HG02981 (cell line): Measurements from ENCODE around the gene KLHDC3.
"Not testable (repeated sequence)": the region's sequence is repeated elsewhere in the genome, so short reads cannot be mapped to it uniquely, and the experiment has no call there.

Experiments
- ATAC-seq: cut with Tn5 transposase; IDR thresholded peaks from one replicate; pipeline ENCODE4 v1.9.1; 2021; ENCODE audit warnings: mild to moderate bottlenecking, moderate library complexity; ENCODE audit not compliant: unreplicated experiment

KLHDC3 gene

DNA sequence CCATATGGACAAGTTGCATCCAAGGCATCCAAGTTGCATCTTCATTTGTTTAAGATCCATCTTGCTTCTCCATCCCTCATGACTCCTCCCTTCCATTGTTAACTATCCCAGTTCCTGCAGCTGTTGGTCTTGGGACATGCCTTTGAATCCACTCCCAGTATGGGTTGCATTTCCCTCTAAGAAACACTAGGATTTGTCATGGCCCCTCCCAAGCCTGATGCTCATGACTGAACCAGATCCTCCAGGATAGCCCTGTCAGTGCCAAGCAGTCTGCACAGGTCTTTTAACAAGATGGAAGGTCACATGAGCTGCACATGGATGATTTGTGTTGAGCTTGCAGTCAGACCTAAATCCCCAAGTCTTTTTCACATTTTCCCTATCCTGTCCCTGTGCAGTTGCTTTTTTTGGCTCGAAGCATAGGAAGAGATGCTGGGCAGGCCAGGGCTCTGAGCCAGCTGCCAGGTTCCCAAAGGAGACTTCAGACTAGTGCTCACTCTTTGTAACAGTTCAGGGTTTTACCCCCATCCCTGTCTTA is 25.5 kb upstream of the KLHDC3 start:
- no peak for ATAC-seq

DNA sequence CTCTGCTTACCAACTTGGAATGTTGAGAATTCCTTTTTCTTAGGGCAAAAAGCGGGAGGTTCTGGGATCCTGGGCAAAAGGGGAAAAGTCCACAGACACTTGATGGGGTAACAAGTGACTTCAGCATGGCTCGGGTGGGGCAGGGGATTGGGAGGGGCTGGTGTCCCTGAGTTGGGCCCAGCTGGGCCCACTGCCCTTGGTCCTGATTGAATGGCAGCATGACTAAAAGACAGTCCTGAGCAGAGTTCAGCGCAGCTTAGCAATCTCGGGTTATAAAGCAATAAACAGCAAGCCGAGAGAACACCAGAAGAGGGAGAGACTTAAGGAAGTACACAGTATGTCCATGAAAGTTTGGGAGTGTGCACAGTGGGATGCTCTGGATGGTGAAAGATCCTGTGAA is 24.1 kb upstream of the KLHDC3 start:
- ATAC-seq: no peak

DNA sequence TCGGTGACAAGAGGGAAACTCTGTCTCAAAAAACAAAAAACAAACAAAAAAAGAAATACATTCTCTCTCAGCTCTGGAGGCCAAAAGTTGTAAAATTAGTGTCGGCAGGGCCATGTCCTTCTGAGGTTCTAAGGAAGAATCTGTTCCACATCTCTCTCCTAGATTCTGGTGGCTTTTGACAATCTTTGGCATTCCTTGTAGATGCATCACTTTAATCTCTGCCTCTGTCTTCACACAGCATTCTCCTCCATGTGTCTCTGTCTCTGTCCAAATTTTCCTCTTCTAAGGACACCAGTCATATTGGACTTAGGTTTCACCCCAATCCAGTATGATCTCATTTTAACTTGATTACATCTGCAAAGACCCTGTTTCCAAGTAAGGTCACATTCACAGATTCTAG is 20.6 kb upstream of the KLHDC3 start:
- ATAC-seq: no peak

DNA sequence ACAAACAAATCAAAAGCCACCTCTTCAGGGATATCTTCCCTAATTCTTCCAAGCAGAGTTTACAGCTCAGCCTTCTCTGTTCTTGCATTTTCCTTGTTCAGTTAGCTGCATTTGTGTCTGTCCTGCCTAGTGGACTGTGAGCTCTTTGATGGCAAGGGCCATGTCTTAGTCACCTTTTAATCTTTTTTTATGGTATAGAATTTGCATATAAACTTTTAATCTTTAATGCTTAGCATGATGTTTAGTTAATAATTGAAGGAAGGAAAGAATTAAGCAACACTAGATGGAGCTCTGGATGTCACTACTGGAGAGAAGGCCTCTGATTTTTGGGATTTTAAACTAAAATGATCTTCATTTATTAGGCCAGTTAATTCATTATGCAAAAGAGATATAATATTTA is 17.5 kb upstream of the KLHDC3 start:
- ATAC-seq: no peak

DNA sequence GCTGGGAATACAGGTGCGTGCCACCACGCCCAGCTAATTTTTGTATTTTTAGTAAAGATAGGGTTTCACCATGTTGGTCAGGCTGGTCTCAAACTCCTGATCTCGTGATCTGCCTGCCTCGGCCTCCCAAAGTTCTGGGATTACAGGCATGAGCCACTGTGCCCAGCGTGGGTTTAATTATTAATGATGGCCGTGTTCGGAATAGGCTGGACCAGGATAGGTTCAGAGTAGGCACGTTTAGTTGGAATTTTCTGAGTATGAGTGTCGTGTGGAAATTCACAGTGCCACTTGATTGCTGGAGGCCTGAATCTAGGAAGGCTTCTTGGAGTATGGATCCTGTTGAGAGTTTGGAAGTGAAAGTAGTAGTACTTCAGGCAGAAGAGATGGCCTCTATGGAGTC is 15.8 kb upstream of the KLHDC3 start:
- ATAC-seq: not testable (repeated sequence)

DNA sequence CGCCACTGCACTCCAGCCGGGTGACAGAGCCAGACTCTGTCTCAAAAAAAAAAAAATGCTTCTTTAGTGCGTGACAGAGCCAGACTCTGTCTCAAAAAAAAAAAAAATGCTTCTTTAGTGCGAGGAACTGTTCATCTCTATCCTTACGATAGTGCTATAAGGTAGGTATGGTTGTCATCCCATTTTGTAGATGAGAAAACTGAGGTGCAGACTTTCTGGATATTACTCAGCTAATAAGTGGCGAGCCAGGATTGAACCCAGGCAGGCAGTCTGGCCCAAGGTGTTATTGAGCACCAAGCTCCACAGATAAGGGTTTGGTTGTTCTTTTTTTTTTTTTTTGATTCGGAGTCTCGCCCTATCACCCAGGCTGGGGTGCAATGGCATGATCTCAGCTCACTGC is 12.2 kb upstream of the KLHDC3 start:
- ATAC-seq: no peak

DNA sequence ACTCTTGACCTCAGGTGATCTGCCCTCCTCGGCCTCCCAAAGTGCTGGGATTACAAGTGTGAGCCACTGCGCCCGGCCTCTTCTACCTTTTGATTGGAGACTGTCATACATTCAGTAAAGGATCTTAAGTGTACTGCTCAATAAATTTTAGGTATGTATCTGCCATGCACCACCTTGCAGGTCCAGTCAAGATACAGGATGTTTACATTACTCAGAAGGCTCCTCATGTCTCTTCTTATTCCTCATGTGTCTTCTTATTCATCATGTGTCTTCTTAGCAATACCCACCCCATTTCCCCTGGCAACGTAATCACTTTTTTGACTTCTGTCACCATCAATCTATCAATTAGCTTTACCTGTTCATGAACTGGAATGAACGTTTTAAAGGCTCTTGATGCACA is 8.2 kb upstream of the KLHDC3 start:
- no peak for ATAC-seq

DNA sequence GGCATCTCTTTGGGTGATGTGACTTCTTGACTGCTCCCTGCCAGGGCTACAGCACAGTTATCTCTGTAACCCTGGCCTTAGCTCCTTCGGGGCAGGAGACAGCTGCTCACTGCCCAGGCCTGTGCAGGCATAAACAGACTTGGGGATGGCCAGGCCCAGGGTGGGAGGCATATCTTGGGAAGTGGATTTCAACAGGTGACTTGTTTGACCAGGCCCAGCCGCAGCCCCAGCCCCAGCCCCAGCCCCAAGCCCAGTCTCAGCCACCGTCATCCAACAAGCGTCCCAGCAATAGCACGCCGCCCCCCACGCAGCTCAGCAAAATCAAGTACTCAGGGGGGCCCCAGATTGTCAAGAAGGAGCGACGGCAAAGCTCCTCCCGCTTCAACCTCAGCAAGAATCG is 7.8 kb upstream of the KLHDC3 start:
- no peak for ATAC-seq

DNA sequence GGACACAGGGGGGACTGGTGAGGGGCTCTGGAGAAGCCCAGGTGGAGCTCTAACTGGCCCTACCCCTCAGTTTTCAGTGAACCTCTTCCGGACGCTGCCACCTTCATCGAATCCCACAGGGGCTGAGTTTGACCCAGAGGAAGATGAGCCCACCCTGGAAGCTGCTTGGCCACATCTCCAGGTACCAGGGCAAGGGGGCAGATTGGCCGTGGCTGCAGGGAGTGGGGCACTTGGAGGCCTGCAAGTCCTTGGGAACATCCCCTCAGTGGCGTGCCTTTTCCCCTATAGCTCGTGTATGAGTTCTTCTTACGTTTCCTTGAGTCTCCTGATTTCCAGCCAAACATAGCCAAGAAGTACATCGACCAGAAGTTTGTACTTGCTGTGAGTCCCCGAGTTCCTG is 6.9 kb upstream of the KLHDC3 start:
- ATAC-seq: no peak

DNA sequence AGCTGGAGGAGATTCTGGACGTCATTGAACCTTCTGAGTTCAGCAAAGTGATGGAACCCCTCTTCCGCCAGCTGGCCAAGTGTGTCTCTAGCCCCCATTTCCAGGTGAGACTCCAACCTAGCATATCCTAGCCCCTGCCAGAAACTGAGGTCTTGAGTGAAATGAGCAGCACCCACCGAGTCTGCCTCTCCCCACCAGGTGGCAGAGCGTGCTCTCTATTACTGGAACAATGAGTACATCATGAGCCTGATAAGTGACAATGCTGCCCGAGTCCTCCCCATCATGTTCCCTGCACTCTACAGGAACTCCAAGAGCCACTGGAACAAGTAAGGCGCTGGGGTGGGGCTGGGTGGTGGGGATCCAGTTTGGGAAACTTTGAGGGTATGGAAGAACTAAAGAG is 4.9 kb upstream of the KLHDC3 start:
- no peak for ATAC-seq

DNA sequence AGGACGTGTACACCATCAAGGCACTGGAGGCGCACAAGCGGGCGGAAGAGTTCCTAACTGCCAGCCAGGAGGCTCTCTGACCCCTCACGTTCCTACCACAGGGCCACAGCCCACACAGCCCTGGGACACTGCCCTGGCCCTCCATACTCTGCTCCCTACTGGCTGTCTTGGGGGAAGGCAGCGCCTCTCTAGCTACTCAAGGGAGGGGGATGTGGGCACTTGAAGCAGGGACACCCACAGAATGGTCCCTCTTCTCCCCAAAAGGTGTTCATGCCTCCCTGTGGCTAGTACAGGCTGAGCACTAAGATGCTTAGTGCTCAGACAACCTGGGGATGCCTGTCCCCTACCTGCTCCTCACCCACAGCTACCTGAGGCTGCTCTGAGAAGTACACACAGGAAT is 2.8 kb upstream of the KLHDC3 start:
- ATAC-seq: no peak

DNA sequence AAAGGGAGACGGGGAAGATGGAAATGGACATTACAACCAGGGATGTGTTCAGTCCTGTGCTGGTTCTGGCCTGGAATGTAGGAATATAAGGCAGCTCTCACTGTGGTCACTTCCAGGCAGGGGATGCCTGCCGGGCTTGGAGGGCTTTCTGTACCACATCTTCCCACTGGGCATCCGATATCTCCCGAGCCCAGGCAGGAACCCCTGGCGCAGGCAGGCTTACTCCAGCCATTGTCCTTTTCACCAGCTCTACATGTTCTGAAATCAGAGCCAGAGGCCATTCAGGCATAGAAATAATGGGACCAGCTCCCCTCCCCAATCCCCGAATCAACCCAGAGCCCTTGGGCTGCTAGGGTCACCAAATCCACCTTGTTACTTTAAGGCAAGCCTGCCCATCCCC is 1.7 kb upstream of the KLHDC3 start:
- ATAC-seq: no peak

DNA sequence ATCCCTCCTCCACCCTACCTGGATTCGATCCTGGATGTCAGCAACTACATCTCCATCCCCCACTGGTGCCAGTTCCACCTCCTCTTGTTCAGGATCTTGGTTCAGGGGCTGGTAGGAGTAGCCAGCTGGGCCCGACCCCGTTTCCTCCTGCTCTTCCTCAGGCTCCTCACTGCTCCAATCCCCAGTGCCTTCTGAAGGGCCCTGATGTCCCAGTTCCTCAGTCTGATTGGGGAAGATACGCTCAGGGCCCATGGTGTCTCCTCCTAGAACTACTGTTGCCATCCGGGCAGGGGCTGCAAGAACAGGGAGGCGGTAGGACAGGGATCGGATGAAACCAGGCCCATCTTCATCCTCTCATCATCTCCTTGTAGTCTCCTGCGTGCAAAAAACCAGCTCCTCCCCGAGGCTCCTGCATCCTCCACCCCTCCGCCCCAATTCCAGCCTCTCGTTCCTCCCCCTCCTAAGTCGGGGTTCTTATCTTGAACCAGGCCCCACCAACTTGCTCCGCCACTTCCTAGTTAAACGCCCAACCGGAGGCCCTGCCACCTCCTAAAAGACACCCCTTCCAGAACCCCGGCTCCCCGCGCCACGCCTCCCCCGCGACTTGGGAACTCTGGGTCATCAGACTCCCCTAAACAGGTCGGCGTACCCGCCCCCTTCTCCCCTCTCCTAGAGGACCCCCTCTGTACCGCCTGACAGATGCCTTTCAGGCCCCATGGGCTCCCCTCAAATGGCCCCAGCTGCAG is 779 bp upstream of the KLHDC3 start:
- no peak for ATAC-seq

DNA sequence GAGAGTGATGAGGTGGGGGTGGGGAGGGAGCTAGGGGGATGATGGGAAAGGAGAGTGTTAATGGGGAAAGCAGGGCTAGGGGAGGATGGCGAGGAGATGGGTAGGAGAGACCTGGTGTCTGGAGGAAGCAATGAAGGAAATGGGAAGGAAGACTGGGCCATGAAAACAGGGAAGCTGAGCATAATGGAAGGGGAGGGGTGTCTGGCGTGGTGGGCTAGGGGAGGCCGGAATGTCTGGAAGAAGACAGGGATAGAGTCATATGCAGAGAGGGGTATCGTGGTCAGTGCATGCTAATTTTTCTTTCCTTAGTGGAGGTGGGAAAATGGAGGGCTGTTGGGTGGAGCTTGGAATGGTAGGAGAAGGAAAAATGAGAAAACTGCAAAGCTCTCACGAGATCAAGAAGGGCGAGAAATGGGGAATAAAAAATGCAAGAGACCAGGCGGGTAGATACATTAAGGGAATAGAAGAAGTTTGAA is 423 bp downstream of the KLHDC3 start:
- no peak for ATAC-seq

DNA sequence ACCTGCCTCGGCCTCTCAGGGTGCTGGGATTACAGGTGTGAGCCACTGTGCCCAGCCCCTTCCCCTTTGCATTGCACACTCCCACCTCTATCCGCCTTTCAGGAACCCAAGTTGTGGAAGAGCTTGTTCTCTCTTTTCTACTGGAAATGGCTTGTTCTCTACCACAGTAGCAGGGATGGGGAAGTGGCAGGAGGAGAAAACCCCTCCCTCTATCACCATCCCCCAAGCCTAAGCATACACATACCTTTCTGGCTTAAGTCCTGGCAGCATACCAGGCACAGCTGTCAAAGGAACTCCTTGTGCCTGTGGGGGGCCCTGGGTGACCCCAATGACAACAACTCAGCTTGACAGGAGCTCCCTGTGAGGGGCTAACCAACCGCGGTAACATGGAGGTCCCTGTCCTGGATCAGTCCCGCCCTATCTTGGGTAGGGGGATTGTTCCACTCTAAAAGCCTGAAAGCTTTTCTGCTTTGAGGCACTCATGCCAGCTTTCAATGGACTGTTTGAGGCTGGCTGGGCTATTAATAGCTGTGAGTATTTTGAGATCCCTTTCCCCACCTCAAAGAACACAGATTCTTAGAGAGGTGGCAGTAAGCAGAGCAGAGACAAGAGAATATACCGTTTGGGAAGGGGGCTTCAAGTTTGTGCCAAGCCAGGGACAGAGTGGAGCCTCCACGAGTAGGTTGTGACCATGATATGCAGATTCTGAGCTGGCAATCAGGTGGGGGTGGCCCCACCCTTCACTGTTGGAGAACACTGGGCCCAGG is 2.3 kb downstream of the KLHDC3 start:
- ATAC-seq: no peak

DNA sequence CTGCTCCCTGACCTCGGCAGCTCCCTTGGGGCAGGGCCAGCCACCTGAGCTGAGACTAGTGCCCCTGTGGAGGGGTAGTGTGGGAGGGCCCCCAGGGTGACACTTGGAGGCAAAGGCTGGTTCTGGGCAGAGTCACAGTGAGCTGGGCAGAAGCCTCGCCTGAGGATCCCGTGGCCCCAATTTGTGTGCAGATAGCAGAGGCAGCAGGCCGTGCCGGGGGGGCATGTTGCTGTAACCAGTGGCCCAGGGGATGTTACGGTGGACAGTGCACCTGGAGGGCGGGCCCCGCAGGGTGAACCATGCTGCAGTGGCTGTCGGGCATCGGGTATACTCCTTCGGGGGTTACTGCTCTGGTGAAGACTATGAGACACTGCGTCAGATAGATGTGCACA is 2.9 kb downstream of the KLHDC3 start:
- no peak for ATAC-seq

DNA sequence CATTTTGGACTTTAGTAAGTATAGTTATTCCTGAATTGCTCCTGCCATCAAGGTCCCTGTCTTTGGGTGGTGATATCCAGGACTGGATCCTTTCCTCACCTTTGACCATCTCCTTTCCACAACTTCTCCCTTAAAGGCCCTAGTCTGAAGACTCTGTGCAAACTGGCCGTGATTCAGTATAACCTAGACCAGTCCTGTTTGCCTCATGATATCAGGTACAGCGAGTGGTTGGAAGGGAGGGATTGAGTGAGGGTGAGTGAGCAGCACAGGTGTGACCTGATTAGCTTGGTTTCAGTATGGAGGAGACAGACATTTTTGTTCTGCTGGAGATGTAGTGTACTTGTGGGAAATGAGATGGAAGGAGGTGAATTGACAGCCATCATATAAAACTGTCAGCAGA is 5.1 kb downstream of the KLHDC3 start:
- ATAC-seq: no peak

DNA sequence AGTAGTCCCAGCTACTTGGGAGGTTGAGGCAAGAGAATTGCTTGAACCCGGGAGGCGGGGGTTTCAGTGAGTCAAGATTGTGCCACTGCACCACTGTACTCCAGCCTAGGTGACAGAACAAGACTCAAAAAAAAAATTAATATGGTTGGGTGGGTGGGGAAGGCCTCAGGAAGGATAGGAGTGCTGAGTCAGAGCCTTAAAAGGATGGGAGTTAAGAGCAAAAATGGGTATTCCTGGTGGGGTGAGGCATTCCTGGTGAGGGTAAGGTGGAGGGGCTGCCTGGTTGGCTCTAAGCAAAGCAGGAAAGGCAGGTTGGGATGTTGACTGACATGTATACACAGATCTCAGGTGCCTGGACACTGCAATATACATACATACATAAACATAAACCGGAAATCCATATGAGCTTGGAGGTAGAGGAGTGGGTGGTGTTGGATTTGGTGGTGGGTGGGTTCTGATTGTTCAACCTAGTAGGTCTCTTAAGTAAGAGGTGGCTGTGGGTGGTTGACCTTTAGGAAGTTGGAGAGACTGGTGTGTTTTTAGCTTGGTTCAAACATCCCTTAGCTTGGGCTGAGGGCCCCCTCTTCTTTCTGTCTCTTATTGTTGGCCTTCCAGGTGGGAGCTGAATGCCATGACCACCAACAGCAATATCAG is 6.1 kb downstream of the KLHDC3 start:
- ATAC-seq: no peak

DNA sequence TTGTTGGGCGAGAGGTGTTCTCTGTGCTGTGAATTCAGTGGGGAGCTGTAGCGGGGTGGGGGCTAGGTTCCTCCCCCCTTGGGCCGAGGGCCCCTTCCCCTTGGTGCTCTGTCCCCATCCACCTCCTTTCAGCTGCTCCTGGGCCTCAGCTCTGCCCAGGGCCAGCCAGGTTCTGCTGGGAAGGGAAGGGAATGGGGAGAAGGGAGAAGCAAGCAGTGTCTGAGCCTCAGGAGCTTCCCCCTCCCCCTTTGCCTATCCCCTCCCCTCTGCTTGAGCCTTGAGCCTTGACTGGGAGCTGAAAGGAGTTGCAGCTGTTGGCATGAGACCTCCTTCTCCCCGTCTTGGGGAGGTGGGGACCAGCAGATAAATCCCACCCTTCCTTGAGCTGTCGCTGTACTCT is 6.8 kb downstream of the KLHDC3 start:
- ATAC-seq: no peak

DNA sequence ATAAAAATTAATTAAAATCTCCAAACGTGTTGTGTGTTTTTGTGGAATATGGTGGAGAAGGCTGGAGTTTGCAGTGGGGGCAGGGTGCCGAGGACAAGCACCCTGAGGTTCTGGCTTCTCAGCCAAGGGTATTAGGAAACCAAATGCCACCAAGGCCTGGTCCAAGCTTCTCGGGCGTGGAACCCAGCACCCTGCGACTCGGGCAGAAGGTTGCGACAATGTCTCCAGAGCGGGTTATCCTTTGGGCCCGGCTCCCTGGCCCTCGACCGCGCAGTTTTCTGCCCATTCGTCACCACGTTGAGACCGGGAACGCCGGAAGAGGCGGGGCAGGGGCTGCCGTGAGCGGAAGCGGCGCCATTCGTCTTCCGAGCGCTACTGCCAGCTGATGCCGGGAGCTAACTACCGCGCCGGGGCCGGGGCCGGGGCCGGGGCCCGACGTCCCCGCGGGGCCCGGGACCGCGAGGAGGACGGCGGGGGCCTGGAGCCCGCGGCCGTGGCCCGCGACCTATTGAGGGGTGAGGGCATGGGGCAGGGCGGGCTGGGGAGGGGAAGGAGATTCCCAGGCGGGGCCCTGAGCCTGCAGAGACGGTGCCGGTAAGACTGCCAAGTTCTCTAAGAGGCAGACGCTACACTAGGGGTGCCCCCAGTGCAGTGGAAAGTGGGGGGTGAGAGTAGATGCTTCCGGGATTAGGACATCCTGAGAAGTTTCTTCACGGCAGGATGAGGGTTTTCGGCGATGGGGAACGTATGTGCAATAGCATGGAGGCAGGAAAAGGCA is 7.4 kb downstream of the KLHDC3 start, which contains the start of gene RRP36:
Gene RRP36, plus strand, starts transcription at position 354 of the 778 bp plus-strand sequence. Its CDS starts 32 bp downstream, at position 386.
- peak; percentile 79 for ATAC-seq

DNA sequence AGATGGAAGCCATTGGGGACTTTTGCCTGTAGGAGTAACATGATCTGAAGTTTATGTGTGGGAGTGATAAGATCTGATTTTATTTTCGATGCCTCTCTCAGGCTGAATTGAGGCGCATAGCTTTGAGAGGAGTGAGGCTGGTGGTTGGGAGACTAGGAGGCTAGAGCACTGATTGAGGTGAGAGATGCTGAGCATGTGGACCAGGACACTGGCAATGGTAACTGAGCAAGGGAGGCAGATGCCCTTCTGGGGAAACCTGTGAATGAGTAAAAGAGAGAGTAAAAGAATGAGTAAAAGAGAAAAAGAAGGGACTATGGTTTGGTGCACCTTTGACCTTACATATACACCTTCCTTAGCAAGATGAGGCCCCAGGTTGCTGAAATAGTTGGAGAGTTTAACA is 10.4 kb downstream of the KLHDC3 start:
- ATAC-seq: no peak
